ENCODE measurements around the gene EPHB1.

Gene EPHB1

DNA sequence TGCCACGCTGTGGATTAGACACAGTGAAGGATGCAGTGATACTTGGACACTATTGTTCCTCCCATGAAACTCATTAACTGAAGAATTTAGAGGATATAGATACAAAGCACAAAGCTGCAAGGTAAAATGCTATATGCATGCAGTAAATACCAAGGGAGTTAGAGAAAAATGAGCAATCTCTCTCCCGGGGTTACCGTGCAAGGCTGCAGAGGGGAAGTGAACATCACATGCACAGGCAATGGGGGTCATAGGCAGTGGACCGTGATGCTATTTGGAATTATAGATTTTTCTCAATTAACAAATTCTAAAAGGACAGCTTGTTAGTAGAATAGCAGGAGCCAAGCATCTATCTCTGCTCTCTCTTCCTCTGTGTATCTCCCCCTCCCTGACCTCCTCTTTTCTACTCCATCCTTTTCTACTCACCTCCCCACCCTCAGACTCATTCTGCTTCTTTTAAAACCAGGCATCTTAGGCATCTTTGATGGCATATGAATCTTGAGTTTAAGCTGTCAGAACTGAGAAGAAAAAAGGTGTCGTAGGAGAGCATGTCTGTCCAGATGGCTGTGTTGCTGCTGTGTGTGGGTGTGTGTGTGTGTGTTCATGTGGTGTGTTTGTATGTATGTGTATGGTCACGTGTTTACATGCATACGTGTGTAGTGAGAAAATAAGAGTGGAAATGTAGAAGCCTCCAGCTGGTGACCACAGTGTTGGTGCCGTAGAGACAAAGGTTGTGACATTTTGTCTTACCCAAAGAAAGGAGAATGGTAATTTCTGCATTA is 339.0 kb downstream of the EPHB1 start:
- no peaks in the 10 kb centered on the region for H3K4me1 ChIP-seq (ENCODE audit: control insufficient read depth in 5 of 5, insufficient read depth in 5 of 5, low read length in 5 of 5)
- H3K4me3 ChIP-seq (ENCODE audit: low read depth in 1 of 5, low read length in 5 of 5): no peak overlapping the region
- H3K9ac ChIP-seq (ENCODE audit: low read length in 5 of 5): no peak overlapping the region
- H3K27ac ChIP-seq (ENCODE audit: low read depth, low read length): no peak overlapping the region
- H3K27me3 ChIP-seq (ENCODE audit: control insufficient read depth in 5 of 5, insufficient read depth in 4 of 5, low read length in 5 of 5): no peaks in the 10 kb centered on the region
- H3K36me3 ChIP-seq (ENCODE audit: control insufficient read depth in 5 of 5, insufficient read depth in 5 of 5, low read length in 5 of 5): no peaks in the 10 kb centered on the region
- H3K9me3 ChIP-seq (ENCODE audit: control insufficient read depth in 5 of 5, low read length in 5 of 5): no peaks in the 10 kb centered on the region

DNA sequence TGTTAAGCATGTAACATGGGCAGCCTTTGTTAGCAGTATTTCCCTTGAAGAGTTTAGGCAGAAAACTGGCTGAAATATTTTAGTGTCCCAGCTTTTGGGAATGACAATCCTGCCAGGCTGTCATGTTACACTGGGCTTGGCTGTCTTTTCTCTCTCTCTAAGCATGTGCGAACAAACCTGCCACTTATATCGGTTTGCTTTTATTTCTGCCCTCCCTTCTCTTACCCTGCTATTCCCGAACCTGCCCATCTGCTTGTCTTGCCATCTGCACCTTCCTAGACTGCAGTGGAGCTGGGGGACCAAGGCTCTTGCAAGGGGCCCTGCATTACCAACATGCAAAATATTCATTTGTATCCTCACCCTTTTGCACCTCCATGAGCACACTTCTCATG is 339.6 kb downstream of the EPHB1 start:
- Histone ChIP-seq H3K9me3 (ENCODE audit: control insufficient read depth in 5 of 5, low read length in 5 of 5) (no peaks in the 10 kb centered on the region), H3K36me3 (ENCODE audit: control insufficient read depth in 5 of 5, insufficient read depth in 5 of 5, low read length in 5 of 5) (no peaks in the 10 kb centered on the region), H3K27ac (ENCODE audit: low read depth, low read length) (no peak overlapping the region), H3K9ac (ENCODE audit: low read length in 5 of 5) (no peak overlapping the region), H3K4me1 (ENCODE audit: control insufficient read depth in 5 of 5, insufficient read depth in 5 of 5, low read length in 5 of 5) (no peaks in the 10 kb centered on the region), H3K27me3 (ENCODE audit: control insufficient read depth in 5 of 5, insufficient read depth in 4 of 5, low read length in 5 of 5) (no peaks in the 10 kb centered on the region), H3K4me3 (ENCODE audit: low read depth in 1 of 5, low read length in 5 of 5) (no peak overlapping the region)

GRCh38 chr3:135135445-135135844 is 340.4 kb downstream of the EPHB1 start:
- no peaks in the 10 kb centered on the region for H3K36me3 ChIP-seq (ENCODE audit: control insufficient read depth in 5 of 5, insufficient read depth in 5 of 5, low read length in 5 of 5)
- H3K9me3 ChIP-seq (ENCODE audit: control insufficient read depth in 5 of 5, low read length in 5 of 5): no peaks in the 10 kb centered on the region
- H3K9ac ChIP-seq (ENCODE audit: low read length in 5 of 5): no peak overlapping the region
- no peaks in the 10 kb centered on the region for H3K4me1 ChIP-seq (ENCODE audit: control insufficient read depth in 5 of 5, insufficient read depth in 5 of 5, low read length in 5 of 5)
- no peak overlapping the region for H3K4me3 ChIP-seq (ENCODE audit: low read depth in 1 of 5, low read length in 5 of 5)
- no peak overlapping the region for H3K27ac ChIP-seq (ENCODE audit: low read depth, low read length)
- H3K27me3 ChIP-seq (ENCODE audit: control insufficient read depth in 5 of 5, insufficient read depth in 4 of 5, low read length in 5 of 5): no peaks in the 10 kb centered on the region

- Histone ChIP-seq H3K9me3 (ENCODE audit: control insufficient read depth in 5 of 5, low read length in 5 of 5) (no peaks in the 10 kb centered on the region), H3K9ac (ENCODE audit: low read length in 5 of 5) (no peak overlapping the region), H3K4me3 (ENCODE audit: low read depth in 1 of 5, low read length in 5 of 5) (no peak overlapping the region), H3K27ac (ENCODE audit: low read depth, low read length) (no peak overlapping the region), H3K4me1 (ENCODE audit: control insufficient read depth in 5 of 5, insufficient read depth in 5 of 5, low read length in 5 of 5) (no peaks in the 10 kb centered on the region), H3K36me3 (ENCODE audit: control insufficient read depth in 5 of 5, insufficient read depth in 5 of 5, low read length in 5 of 5) (no peaks in the 10 kb centered on the region), H3K27me3 (ENCODE audit: control insufficient read depth in 5 of 5, insufficient read depth in 4 of 5, low read length in 5 of 5) (no peaks in the 10 kb centered on the region)
These were observed 341.5 kb downstream of the EPHB1 start for GRCh38 chr3:135136361-135137100.

GRCh38 chr3:135137296-135137695 is 342.2 kb downstream of the EPHB1 start:
- Histone ChIP-seq H3K27me3 (ENCODE audit: control insufficient read depth in 5 of 5, insufficient read depth in 4 of 5, low read length in 5 of 5) (no peaks in the 10 kb centered on the region), H3K36me3 (ENCODE audit: control insufficient read depth in 5 of 5, insufficient read depth in 5 of 5, low read length in 5 of 5) (no peaks in the 10 kb centered on the region), H3K27ac (ENCODE audit: low read depth, low read length) (no peak overlapping the region), H3K4me3 (ENCODE audit: low read depth in 1 of 5, low read length in 5 of 5) (no peak overlapping the region), H3K4me1 (ENCODE audit: control insufficient read depth in 5 of 5, insufficient read depth in 5 of 5, low read length in 5 of 5) (no peaks in the 10 kb centered on the region), H3K9ac (ENCODE audit: low read length in 5 of 5) (no peak overlapping the region), H3K9me3 (ENCODE audit: control insufficient read depth in 5 of 5, low read length in 5 of 5) (no peaks in the 10 kb centered on the region)

DNA sequence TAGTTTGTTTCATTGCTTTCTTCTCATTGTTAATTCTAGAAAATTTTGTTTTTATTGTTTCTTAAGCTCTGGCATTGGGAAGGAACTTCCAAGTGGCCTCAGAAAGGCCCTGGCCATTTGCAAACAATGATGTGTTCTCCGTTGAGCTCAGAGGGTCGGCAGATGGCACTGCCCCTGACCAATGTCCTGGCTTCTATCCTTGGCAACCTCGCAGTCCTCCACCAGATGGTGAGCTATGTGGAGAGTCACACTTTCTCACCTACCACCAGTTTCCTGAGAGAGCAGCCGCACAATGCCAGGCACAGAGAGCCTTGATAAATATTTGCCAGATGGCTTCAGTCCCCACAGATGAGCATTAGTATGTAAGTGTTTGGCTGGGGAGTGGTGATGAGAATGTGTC is 343.7 kb downstream of the EPHB1 start:
- H3K9me3 ChIP-seq (ENCODE audit: control insufficient read depth in 5 of 5, low read length in 5 of 5): no peaks in the 10 kb centered on the region
- H3K4me3 ChIP-seq (ENCODE audit: low read depth in 1 of 5, low read length in 5 of 5): no peak overlapping the region
- H3K9ac ChIP-seq (ENCODE audit: low read length in 5 of 5): no peak overlapping the region
- no peaks in the 10 kb centered on the region for H3K27me3 ChIP-seq (ENCODE audit: control insufficient read depth in 5 of 5, insufficient read depth in 4 of 5, low read length in 5 of 5)
- no peak overlapping the region for H3K27ac ChIP-seq (ENCODE audit: low read depth, low read length)
- H3K4me1 ChIP-seq (ENCODE audit: control insufficient read depth in 5 of 5, insufficient read depth in 5 of 5, low read length in 5 of 5): no peaks in the 10 kb centered on the region
- no peaks in the 10 kb centered on the region for H3K36me3 ChIP-seq (ENCODE audit: control insufficient read depth in 5 of 5, insufficient read depth in 5 of 5, low read length in 5 of 5)

DNA sequence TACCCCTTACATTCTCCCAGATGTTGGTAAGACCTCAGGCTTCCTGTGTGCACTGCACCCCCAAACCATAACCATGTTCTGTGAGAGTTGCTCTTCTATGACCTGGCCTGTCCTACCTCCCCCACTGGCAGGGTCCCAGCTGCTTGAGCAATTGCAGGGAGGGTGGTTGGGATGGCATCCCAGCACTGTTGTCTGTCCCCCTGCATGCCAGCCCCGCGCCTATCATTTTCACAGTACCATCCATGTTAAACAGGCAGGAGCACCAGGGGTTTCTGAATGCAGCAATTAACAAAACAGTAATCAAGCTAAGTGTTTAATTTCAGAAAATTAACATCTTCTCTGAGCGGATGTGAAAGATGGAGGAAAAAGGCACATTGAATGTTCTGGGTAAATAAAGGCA is 345.5 kb downstream of the EPHB1 start:
- no peak overlapping the region for H3K27ac ChIP-seq (ENCODE audit: low read depth, low read length)
- H3K9ac ChIP-seq (ENCODE audit: low read length in 5 of 5): no peak overlapping the region
- no peaks in the 10 kb centered on the region for H3K4me1 ChIP-seq (ENCODE audit: control insufficient read depth in 5 of 5, insufficient read depth in 5 of 5, low read length in 5 of 5)
- H3K9me3 ChIP-seq (ENCODE audit: control insufficient read depth in 5 of 5, low read length in 5 of 5): no peaks in the 10 kb centered on the region
- H3K4me3 ChIP-seq (ENCODE audit: low read depth in 1 of 5, low read length in 5 of 5): no peak overlapping the region
- no peaks in the 10 kb centered on the region for H3K36me3 ChIP-seq (ENCODE audit: control insufficient read depth in 5 of 5, insufficient read depth in 5 of 5, low read length in 5 of 5)
- no peaks in the 10 kb centered on the region for H3K27me3 ChIP-seq (ENCODE audit: control insufficient read depth in 5 of 5, insufficient read depth in 4 of 5, low read length in 5 of 5)

DNA sequence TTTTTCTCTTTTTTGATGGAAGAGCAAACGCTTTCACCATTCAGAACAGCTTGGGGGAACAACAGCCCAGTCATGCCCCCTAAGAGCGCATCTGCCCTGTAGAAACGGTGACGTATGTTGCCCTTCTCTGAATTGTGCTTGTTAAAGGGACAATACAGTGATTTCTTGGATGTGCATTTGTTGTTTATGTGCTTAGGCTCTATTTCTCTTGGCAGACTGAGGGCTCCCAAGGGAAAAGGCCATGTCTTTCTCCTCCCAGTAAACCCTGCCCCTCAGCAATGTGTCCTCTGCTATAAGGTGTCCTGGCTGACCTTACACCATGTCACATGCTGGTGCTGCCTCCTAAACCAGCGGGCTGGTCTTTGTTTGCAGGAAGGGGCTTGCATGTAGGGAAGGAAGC is 346.1 kb downstream of the EPHB1 start:
- Histone ChIP-seq H3K27me3 (ENCODE audit: control insufficient read depth in 5 of 5, insufficient read depth in 4 of 5, low read length in 5 of 5) (no peaks in the 10 kb centered on the region), H3K27ac (ENCODE audit: low read depth, low read length) (no peak overlapping the region), H3K9ac (ENCODE audit: low read length in 5 of 5) (no peak overlapping the region), H3K9me3 (ENCODE audit: control insufficient read depth in 5 of 5, low read length in 5 of 5) (no peaks in the 10 kb centered on the region), H3K4me3 (ENCODE audit: low read depth in 1 of 5, low read length in 5 of 5) (no peak overlapping the region), H3K4me1 (ENCODE audit: control insufficient read depth in 5 of 5, insufficient read depth in 5 of 5, low read length in 5 of 5) (no peaks in the 10 kb centered on the region), H3K36me3 (ENCODE audit: control insufficient read depth in 5 of 5, insufficient read depth in 5 of 5, low read length in 5 of 5) (no peaks in the 10 kb centered on the region)

DNA sequence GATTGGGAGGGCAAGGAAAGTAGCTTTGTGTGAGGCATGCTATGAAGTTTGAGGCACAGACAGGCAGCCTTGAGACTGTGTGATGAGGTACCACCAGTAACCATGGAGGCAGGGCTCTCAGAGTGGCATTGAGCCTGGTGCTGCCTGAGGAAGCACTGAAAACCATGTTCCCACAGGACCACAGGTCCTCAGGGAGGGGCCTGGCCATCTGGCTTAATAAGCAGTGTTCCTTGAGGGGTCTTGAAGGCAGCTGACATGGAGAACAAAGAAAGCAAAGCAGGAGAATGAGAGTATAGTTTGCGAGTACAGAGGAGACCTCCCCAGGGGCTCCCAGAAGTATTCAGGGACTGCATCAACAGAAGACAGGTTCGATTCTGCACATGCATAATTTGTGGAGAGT is 346.6 kb downstream of the EPHB1 start:
- Histone ChIP-seq H3K27ac (ENCODE audit: low read depth, low read length) (no peak overlapping the region), H3K4me1 (ENCODE audit: control insufficient read depth in 5 of 5, insufficient read depth in 5 of 5, low read length in 5 of 5) (no peaks in the 10 kb centered on the region), H3K9me3 (ENCODE audit: control insufficient read depth in 5 of 5, low read length in 5 of 5) (no peaks in the 10 kb centered on the region), H3K4me3 (ENCODE audit: low read depth in 1 of 5, low read length in 5 of 5) (no peak overlapping the region), H3K27me3 (ENCODE audit: control insufficient read depth in 5 of 5, insufficient read depth in 4 of 5, low read length in 5 of 5) (no peaks in the 10 kb centered on the region), H3K9ac (ENCODE audit: low read length in 5 of 5) (no peak overlapping the region), H3K36me3 (ENCODE audit: control insufficient read depth in 5 of 5, insufficient read depth in 5 of 5, low read length in 5 of 5) (no peaks in the 10 kb centered on the region)

DNA sequence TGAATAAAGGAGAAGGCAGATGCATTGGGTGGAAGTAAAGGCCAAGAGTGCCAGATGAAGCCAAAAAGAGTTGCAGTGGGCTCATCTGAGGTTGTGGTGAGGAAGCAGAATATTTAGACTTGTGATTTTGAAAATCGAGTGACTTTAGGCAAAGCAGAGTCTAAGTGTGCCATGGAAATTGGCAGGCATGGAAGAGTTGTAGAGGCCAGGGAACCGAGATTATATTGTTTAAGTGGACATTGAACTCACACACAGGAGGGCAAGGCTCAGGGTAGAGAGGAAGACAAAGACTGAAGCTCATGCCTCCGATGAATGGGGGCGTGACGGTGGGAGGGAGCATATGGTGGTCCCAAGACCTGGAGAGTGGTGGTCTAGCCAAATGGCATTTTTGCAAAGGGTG is 347.5 kb downstream of the EPHB1 start:
- no peaks in the 10 kb centered on the region for H3K36me3 ChIP-seq (ENCODE audit: control insufficient read depth in 5 of 5, insufficient read depth in 5 of 5, low read length in 5 of 5)
- no peak overlapping the region for H3K27ac ChIP-seq (ENCODE audit: low read depth, low read length)
- H3K27me3 ChIP-seq (ENCODE audit: control insufficient read depth in 5 of 5, insufficient read depth in 4 of 5, low read length in 5 of 5): no peaks in the 10 kb centered on the region
- H3K9me3 ChIP-seq (ENCODE audit: control insufficient read depth in 5 of 5, low read length in 5 of 5): no peaks in the 10 kb centered on the region
- H3K9ac ChIP-seq (ENCODE audit: low read length in 5 of 5): no peak overlapping the region
- no peaks in the 10 kb centered on the region for H3K4me1 ChIP-seq (ENCODE audit: control insufficient read depth in 5 of 5, insufficient read depth in 5 of 5, low read length in 5 of 5)
- H3K4me3 ChIP-seq (ENCODE audit: low read depth in 1 of 5, low read length in 5 of 5): no peak overlapping the region

Data from subcutaneous abdominal adipose tissue (tissue), 5 donors.